IMR-90 (cell line): ENCODE results near the gene FHL2. TPM values are rescaled to one million over a fixed set of nuclear protein-coding genes. Genes with fewer than 3 reads are reported as not detected.

Experiments
- ATAC-seq: fragments of 200-7000 bp; cut with Tn5 transposase; 2 replicates; pipeline ENCODE4 v1.9.1; 2020; ENCODE audit warnings: low read depth, mild to moderate bottlenecking, moderate library complexity
- BruUV-seq: library from RNA; stranded (reverse); fragments of 400-500 nt; replicated peaks from 2 replicates; lab custom pipeline; 2021; lab: Mats Ljungman, UMichigan
- CTCF ChIA-PET: fragments of 300-600 bp; formaldehyde crosslinking; extraction: SDS; loops from one replicate; lab custom pipeline; 2021; ENCODE audit warnings: antibody characterized with exemption; lab: Yijun Ruan, JAX
- POLR2A ChIA-PET: fragments of 300-600 bp; sonication (Branson Sonifier 250); formaldehyde crosslinking; loops from one replicate; lab custom pipeline; 2022; ENCODE audit warnings: antibody characterized with exemption; ENCODE audit not compliant: unreplicated experiment; lab: Charles Lee
- DNase-seq: peaks from one replicate; pipeline ENCODE4 v3.0.0; 2013
- H2AFZ ChIP-seq: replicated peaks from 2 replicates; pipeline ENCODE3; 2013; ENCODE audit warnings: low read length, mild to moderate bottlenecking; ENCODE audit not compliant: poor library complexity
- H2AK5ac ChIP-seq: 2 replicates; pipeline ENCODE4 v1.6.1; 2013; ENCODE audit warnings: low read depth, low read length, inconsistent platforms
- H2AK9ac ChIP-seq: replicated peaks from 2 replicates; pipeline ENCODE3; 2013; ENCODE audit warnings: mild to moderate bottlenecking, low read depth, low read length, moderate library complexity; ENCODE audit not compliant: poor library complexity
- H2BK120ac ChIP-seq: 2 replicates; pipeline ENCODE4 v1.6.1; 2013; ENCODE audit warnings: low read depth, low read length, inconsistent platforms
- H2BK15ac ChIP-seq: 3 replicates; pipeline ENCODE4 v1.6.1; 2013; ENCODE audit warnings: low read depth, low read length, inconsistent platforms
- H2BK20ac ChIP-seq: 2 replicates; pipeline ENCODE4 v1.6.1; 2013; ENCODE audit warnings: low read depth, mild to moderate bottlenecking, inconsistent platforms, low read length, moderate library complexity
- H2BK5ac ChIP-seq: 2 replicates; pipeline ENCODE4 v1.6.1; 2013; ENCODE audit warnings: mild to moderate bottlenecking, low read depth, low read length, inconsistent platforms; ENCODE audit not compliant: poor library complexity, severe bottlenecking
- H3K14ac ChIP-seq: replicated peaks from 2 replicates; pipeline ENCODE4 v1.6.1; 2013; ENCODE audit warnings: low read depth, low read length, inconsistent platforms
- H3K18ac ChIP-seq: 2 replicates; pipeline ENCODE4 v1.6.1; 2013; ENCODE audit warnings: low read depth, low read length, control low read depth
- H3K23ac ChIP-seq: 2 replicates; pipeline ENCODE4 v1.6.1; 2013; ENCODE audit warnings: low read depth, low read length, inconsistent platforms
- H3K27ac ChIP-seq: 2 replicates; pipeline ENCODE4 v1.5.1; 2013; ENCODE audit warnings: mild to moderate bottlenecking, control low read depth, low read length; ENCODE audit not compliant: insufficient read depth
- H3K27me3 ChIP-seq: 2 replicates; pipeline ENCODE4 v1.6.1; 2013; ENCODE audit warnings: low read length; ENCODE audit not compliant: control insufficient read depth, insufficient read depth
- H3K36me3 ChIP-seq: 2 replicates; pipeline ENCODE4 v1.6.1; 2013; ENCODE audit warnings: low read length, mixed read lengths; ENCODE audit not compliant: control insufficient read depth, insufficient read depth
- H3K4ac ChIP-seq: 2 replicates; pipeline ENCODE4 v1.6.1; 2013; ENCODE audit warnings: low read depth, low read length, inconsistent platforms
- H3K4me1 ChIP-seq: 2 replicates; pipeline ENCODE4 v1.6.1; 2013; ENCODE audit warnings: low read length, mixed read lengths; ENCODE audit not compliant: control insufficient read depth, insufficient read depth
- H3K4me2 ChIP-seq: 2 replicates; pipeline ENCODE4 v1.6.1; 2013; ENCODE audit warnings: low read depth, mild to moderate bottlenecking, control low read depth, low read length, moderate library complexity
- H3K4me3 ChIP-seq: 2 replicates; pipeline ENCODE4 v1.5.1; 2013; ENCODE audit warnings: low read depth, mild to moderate bottlenecking, control low read depth, low read length, moderate library complexity; ENCODE audit not compliant: insufficient read depth
- H3K56ac ChIP-seq: 2 replicates; pipeline ENCODE4 v1.6.1; 2013; ENCODE audit warnings: low read length, inconsistent platforms; ENCODE audit not compliant: insufficient read depth; ENCODE audit errors: extremely low read depth
- H3K79me1 ChIP-seq, 2 experiments: 2 replicates each; pipeline ENCODE4 v1.6.1; 2013; ENCODE audit warnings: low read length in 2 of 2, inconsistent platforms in 1 of 2, low read depth in 1 of 2
- H3K9ac ChIP-seq: 2 replicates; pipeline ENCODE4 v1.6.1; 2013; ENCODE audit warnings: low read depth, low read length, control low read depth
- H3K9me1 ChIP-seq: 2 replicates; pipeline ENCODE4 v1.6.1; 2013; ENCODE audit warnings: low read length, inconsistent platforms; ENCODE audit not compliant: insufficient read depth
- H3K9me3 ChIP-seq: 2 replicates; pipeline ENCODE4 v1.6.1; 2013; ENCODE audit warnings: low read length; ENCODE audit not compliant: control insufficient read depth, insufficient read depth
- H4K20me1 ChIP-seq: 2 replicates; pipeline ENCODE4 v1.6.1; 2013; ENCODE audit warnings: low read length, inconsistent platforms; ENCODE audit not compliant: insufficient read depth
- H4K5ac ChIP-seq: 2 replicates; pipeline ENCODE4 v1.6.1; 2013; ENCODE audit warnings: mild to moderate bottlenecking, low read depth, low read length, control low read depth
- H4K8ac ChIP-seq, 2 experiments: 2 replicates each; pipeline ENCODE4 v1.6.1; 2013; ENCODE audit warnings: low read depth in 2 of 2, low read length in 2 of 2, control low read depth in 1 of 2, inconsistent platforms in 1 of 2
- H4K91ac ChIP-seq: 2 replicates; pipeline ENCODE4 v1.6.1; 2013; ENCODE audit warnings: low read depth, low read length, inconsistent platforms; ENCODE audit not compliant: insufficient read depth
- BHLHE40 ChIP-seq: fragments of 150-350 bp; IDR thresholded peaks from 2 replicates; pipeline ENCODE4 v1.6.1; 2016; ENCODE audit warnings: mild to moderate bottlenecking, low read depth, low read length
- CEBPB ChIP-seq: IDR thresholded peaks from 2 replicates; pipeline ENCODE4 v1.6.1; 2012; ENCODE audit warnings: low read depth, low read length, improper control_type of control experiment
- CHD1 ChIP-seq: IDR thresholded peaks from 2 replicates; pipeline ENCODE4 v1.6.1; 2012; ENCODE audit warnings: low read depth, low read length, improper control_type of control experiment
- ELK1 ChIP-seq: fragments of 150-350 bp; IDR thresholded peaks from 2 replicates; pipeline ENCODE4 v1.6.1; 2016; ENCODE audit warnings: low read depth, mild to moderate bottlenecking, low read length, moderate library complexity, borderline replicate concordance
- FOS ChIP-seq: fragments of 150-350 bp; IDR thresholded peaks from 2 replicates; pipeline ENCODE4 v1.6.1; 2016; ENCODE audit warnings: low read depth, low read length
- MAZ ChIP-seq: IDR thresholded peaks from 2 replicates; pipeline ENCODE4 v1.6.1; 2012; ENCODE audit warnings: low read depth, mild to moderate bottlenecking, low read length, improper control_type of control experiment, moderate library complexity, borderline replicate concordance
- MXI1 ChIP-seq: IDR thresholded peaks from 2 replicates; pipeline ENCODE4 v1.6.1; 2012; ENCODE audit warnings: low read depth, mild to moderate bottlenecking, low read length, moderate library complexity, borderline replicate concordance
- NFE2L2 ChIP-seq: fragments of 150-350 bp; IDR thresholded peaks from 2 replicates; pipeline ENCODE4 v1.6.1; 2016; ENCODE audit warnings: low read depth, mild to moderate bottlenecking, low read length
- POLR2A ChIP-seq: IDR thresholded peaks from 2 replicates; pipeline ENCODE4 v1.6.1; 2012; ENCODE audit warnings: mild to moderate bottlenecking, low read depth, low read length
- RAD21 ChIP-seq: IDR thresholded peaks from 2 replicates; pipeline ENCODE4 v1.6.1; 2012; ENCODE audit warnings: low read length, improper control_type of control experiment
- RFX5 ChIP-seq: IDR thresholded peaks from 2 replicates; pipeline ENCODE4 v1.8.0; 2012; ENCODE audit warnings: low read depth, mild to moderate bottlenecking, low read length, moderate library complexity
- SMC3 ChIP-seq: fragments of 150-350 bp; IDR thresholded peaks from 2 replicates; pipeline ENCODE4 v1.6.1; 2016; ENCODE audit warnings: low read depth, mild to moderate bottlenecking, antibody characterized with exemption, low read length, moderate library complexity
- WGBS, 2 experiments: methylation state at CpG; one replicate each; pipeline versions ENCODE4 v1.1.5 to v1.1.7; 2013; ENCODE audit warnings: missing lambda C conversion rate in 2 of 2; ENCODE audit not compliant: insufficient read length in 1 of 2; ENCODE audit errors: extremely low coverage in 2 of 2; 5-methylcytosine and 5-hydroxymethylcytosine counted together
- dilution Hi-C: fragments of 300-500 bp; cut with HindIII; formaldehyde crosslinking; loops from one replicate; pipeline ENCODE4 v1.14.3; 2018; ENCODE audit warnings: low sequenced_read_pairs; ENCODE audit not compliant: unreplicated experiment
- in situ Hi-C: fragments of 300-500 bp; cut with MboI; formaldehyde crosslinking; loops from 3 replicates; pipeline ENCODE4 v1.14.3; 2019; ENCODE audit warnings: low sequenced_read_pairs, inconsistent platforms, mixed read lengths
- intact Hi-C: fragments of 100-400 bp; cut with micrococcal nuclease; formaldehyde crosslinking; loops from 2 replicates; pipeline ENCODE4 v1.10.0; 2022
- polyA plus RNA-seq, 3 experiments: library from polyadenylated mRNA; depleted of rRNA; stranded (reverse); fragments of >200 nt; gene quantifications; 2 replicates each; pipeline ENCODE4 v1.2.3, GENCODE V29; 2012; ENCODE audit warnings: low replicate concordance in 1 of 3
- total RNA-seq: library from RNA; depleted of rRNA; stranded (reverse); fragments of >200 nt; gene quantifications from 2 replicates; pipeline ENCODE4 v1.2.3, GENCODE V29; 2012

Gene FHL2
- total and polyA plus RNA-seq, 2 of the 4 experiments (the other 2 are of a cell fraction), result 464 to 550 TPM

GRCh38 chr2:105364436-105365139 lies 34.3 kb downstream of the FHL2 start:
- no peak overlapping the region for H3K4ac ChIP-seq
- H3K56ac ChIP-seq, result no peak overlapping the region
- no peak overlapping the region for H2BK120ac ChIP-seq
- H3K36me3 ChIP-seq, result peaks cover 83% of the 10 kb centered on the region
- no peak overlapping the region for H3K18ac ChIP-seq
- no CpG with 5 or more reads among the region's 5 CpGs for WGBS, 2 experiments
- H3K27ac ChIP-seq, result no peak overlapping the region
- no peak overlapping the region for H3K4me3 ChIP-seq
- peak overlapping the region in 1 of 2 experiments; percentile 31; a peak in 1 of 4 replicates for H4K8ac ChIP-seq
- ChIA-PET CTCF (no interaction called here), POLR2A (no interaction called here)
- peaks cover 10% of the 10 kb centered on the region; the same call in 1 of the 2 replicates for H3K9me1 ChIP-seq
- no peak overlapping the region for H3K4me2 ChIP-seq
- H3K23ac ChIP-seq, result no peak overlapping the region
- H3K9ac ChIP-seq, result no peak overlapping the region
- no peak overlapping the region for H2AFZ ChIP-seq
- H4K5ac ChIP-seq, result no peak overlapping the region
- intact Hi-C loops (no loop called here), dilution Hi-C loops (no loop called here), in situ Hi-C loops (loop anchor here (5.0 kb wide), 1 partner anchor 153 kb away; no protein-coding TSS in a partner anchor)
- H2BK5ac ChIP-seq, result peak overlapping the region; percentile 18
- H2BK20ac ChIP-seq, result no peak overlapping the region
- TF ChIP-seq RFX5, result no peak
- TF ChIP-seq CHD1, result no peak
- TF ChIP-seq SMC3, result no peak
- TF ChIP-seq MAZ, result no peak
- no peak for TF ChIP-seq RAD21
- no peak for TF ChIP-seq NFE2L2
- TF ChIP-seq FOS, result no peak
- TF ChIP-seq BHLHE40, result no peak
- TF ChIP-seq CEBPB, result no peak
- no peak for TF ChIP-seq POLR2A
- TF ChIP-seq MXI1, result no peak
- no peak for TF ChIP-seq ELK1
- H4K91ac ChIP-seq, result no peak overlapping the region
- no peaks in the 10 kb centered on the region for H3K9me3 ChIP-seq
- H2AK9ac ChIP-seq, result no peak overlapping the region
- peaks cover 10% of the 10 kb centered on the region for H3K4me1 ChIP-seq
- H4K20me1 ChIP-seq, result peaks cover 49% of the 10 kb centered on the region
- no TSS peak for BruUV-seq
- no peak overlapping the region for H2BK15ac ChIP-seq
- no peak overlapping the region for H2AK5ac ChIP-seq
- H3K27me3 ChIP-seq, result no peaks in the 10 kb centered on the region
- DNase-seq, result no peak
- peaks cover 58 to 86% of the 10 kb centered on the region in 2 experiments for H3K79me1 ChIP-seq
- H3K14ac ChIP-seq, result no peak overlapping the region
- ATAC-seq, result no peak
